ENCODE measurements around the gene RICTOR. TPM values are rescaled to one million over a fixed set of nuclear protein-coding genes. Genes with fewer than 3 reads are reported as not detected.

The RICTOR gene
- total and polyA plus RNA-seq, 2 donors (not counting 3 experiments of a cell fraction or from before 2014, with no cell fraction given): 9.2 to 38.0 TPM

- H3K27ac ChIP-seq (ENCODE audit: insufficient read depth, low read depth, low read length): no peak overlapping the region
- ChIA-PET CTCF (no interaction called here), POLR2A (no interaction called here)
- no peak overlapping the region for H3K4me2 ChIP-seq (ENCODE audit: insufficient read depth, low read length)
- TF ChIP-seq MYC (IDR thresholded peaks at IDR 0.05; ENCODE audit: low read depth, low read length): no peak
- no peak for TF ChIP-seq EZH2 (IDR thresholded peaks at IDR 0.05; ENCODE audit: borderline replicate concordance, low read depth, low read length, severe bottlenecking)
- TF ChIP-seq FOS (IDR thresholded peaks at IDR 0.05; ENCODE audit: borderline replicate concordance, insufficient read depth, low read length): no peak
- TF ChIP-seq POLR2AphosphoS5 (IDR thresholded peaks at IDR 0.05; ENCODE audit: insufficient read depth, low read depth, low read length): no peak
- TF ChIP-seq GATA2 (IDR thresholded peaks at IDR 0.05; ENCODE audit: insufficient read depth, insufficient read length, low read depth, low read length): no peak
- no peak for TF ChIP-seq POLR2A (IDR thresholded peaks at IDR 0.05; ENCODE audit: low read depth, low read length)
- no peak for TF ChIP-seq MAX (IDR thresholded peaks at IDR 0.05; ENCODE audit: insufficient read depth, insufficient read length)
- no peak for TF ChIP-seq CTCF (IDR thresholded peaks at IDR 0.05; ENCODE audit: extremely low read depth in 1 of 2, insufficient read depth in 1 of 2, low read depth in 1 of 2, low read length in 2 of 2)
- TF ChIP-seq JUN (IDR thresholded peaks at IDR 0.05; ENCODE audit: borderline replicate concordance, insufficient read depth, insufficient read length, low read depth): no peak
- no TSS peak for BruUV-seq (replicated peaks)
- DNase-seq (ENCODE audit: low read depth, low spot score) (no peak), FAIRE-seq (no peak)
- intact Hi-C loops (cut with micrococcal nuclease) (no loop called here), dilution Hi-C loops (cut with MboI; ENCODE audit: extremely low pct_ligation_motif_present, low sequenced_read_pairs) (no loop called here)
- H3K79me2 ChIP-seq (ENCODE audit: control insufficient read depth, insufficient read depth, low read length): peaks cover 26% of the 10 kb centered on the region
- H3K27me3 ChIP-seq (ENCODE audit: control insufficient read depth in 2 of 2, insufficient read depth in 2 of 2, low read length in 2 of 2): no peaks in the 10 kb centered on the region
- H3K4me3 ChIP-seq (replicated peaks in 1 of 3; ENCODE audit: insufficient read depth in 1 of 3, low read depth in 1 of 3, low read length in 3 of 3): no peak overlapping the region
- H3K36me3 ChIP-seq (ENCODE audit: control insufficient read depth in 2 of 2, extremely low read depth in 1 of 2, insufficient read depth in 2 of 2, low read length in 2 of 2): no peaks in the 10 kb centered on the region
- H3K9me3 ChIP-seq (replicated peaks; ENCODE audit: control insufficient read depth, insufficient read depth, low read length): no peaks in the 10 kb centered on the region
- no peaks in the 10 kb centered on the region for H3K4me1 ChIP-seq (ENCODE audit: control insufficient read depth, extremely low read depth, insufficient read depth, low read length)
- no peaks in the 10 kb centered on the region for H3K9me1 ChIP-seq (replicated peaks; ENCODE audit: control insufficient read depth, extremely low read depth, insufficient read depth, low read length)
- H3K9ac ChIP-seq (replicated peaks; ENCODE audit: extremely low read depth, insufficient read depth, low read length): no peak overlapping the region
- H4K20me1 ChIP-seq (replicated peaks; ENCODE audit: control insufficient read depth, extremely low read depth, insufficient read depth, low read length): no peaks in the 10 kb centered on the region
- H2AFZ ChIP-seq (ENCODE audit: low read depth, low read length): no peak overlapping the region
Measured at GRCh38 chr5:39024884-39025283, 49.3 kb downstream of the RICTOR start.
